Stimulated activated CD4-positive, alpha-beta T cell treated with anti-CD3 and anti-CD28 coated beads, Interleukin-4, amount 100 ng/mL, for 48 hours (primary cell): ENCODE data around the gene TPST1.
"Not testable (repeated sequence)": the region's sequence is repeated elsewhere in the genome, so short reads cannot be mapped to it uniquely, and the experiment has no call there.

ENCODE experiments used
- DNase-seq, 2 donors: peaks; one replicate each; pipeline ENCODE4 v3.0.0-alpha.2; 2020; ENCODE audit warnings: low read depth in 2 of 2

TPST1 gene

GRCh38 chr7:66331883-66332282 is 126.7 kb downstream of the TPST1 start:
- no peak for DNase-seq

- no peak for DNase-seq
Observed at GRCh38 chr7:66333443-66333842, 128.3 kb downstream of the TPST1 start.

GRCh38 chr7:66335318-66335717 is 130.2 kb downstream of the TPST1 start:
- DNase-seq: no peak

- DNase-seq: no peak
Observed at GRCh38 chr7:66336760-66337159, 131.6 kb downstream of the TPST1 start.

- DNase-seq: no peak
Observed at GRCh38 chr7:66339141-66339540, 134.0 kb downstream of the TPST1 start.

- DNase-seq: no peak
Observed at GRCh38 chr7:66344166-66344565, 139.0 kb downstream of the TPST1 start.

GRCh38 chr7:66348531-66348930 is 143.4 kb downstream of the TPST1 start:
- no peak for DNase-seq

GRCh38 chr7:66348959-66349358 is 143.8 kb downstream of the TPST1 start:
- no peak for DNase-seq

- DNase-seq: no peak
Observed at GRCh38 chr7:66352071-66352470, 146.9 kb downstream of the TPST1 start.

- DNase-seq: no peak
Observed at GRCh38 chr7:66353547-66353946, 148.4 kb downstream of the TPST1 start.

GRCh38 chr7:66355756-66356155 is 150.6 kb downstream of the TPST1 start:
- no peak for DNase-seq

GRCh38 chr7:66356277-66356721 is 151.2 kb downstream of the TPST1 start:
- DNase-seq: no peak

GRCh38 chr7:66357087-66357486 is 152.0 kb downstream of the TPST1 start:
- no peak for DNase-seq

GRCh38 chr7:66359656-66360211 is 154.6 kb downstream of the TPST1 start:
- no peak for DNase-seq

GRCh38 chr7:66362136-66362535 is 157.0 kb downstream of the TPST1 start:
- no peak for DNase-seq

GRCh38 chr7:66363635-66364034 is 158.5 kb downstream of the TPST1 start:
- no peak for DNase-seq

- not testable (repeated sequence) for DNase-seq
Observed at GRCh38 chr7:66365031-66365430, 159.9 kb downstream of the TPST1 start.

GRCh38 chr7:66371096-66371824 is 166.1 kb downstream of the TPST1 start:
- no peak for DNase-seq

- DNase-seq: not testable (repeated sequence)
Observed at GRCh38 chr7:66374141-66374840, 169.2 kb downstream of the TPST1 start.

GRCh38 chr7:66376264-66376945 is 171.3 kb downstream of the TPST1 start:
- DNase-seq: no peak

GRCh38 chr7:66377045-66377444 is 171.9 kb downstream of the TPST1 start:
- DNase-seq: no peak

GRCh38 chr7:66377714-66378113 is 172.6 kb downstream of the TPST1 start:
- no peak for DNase-seq
